ENCODE results near the gene IRAK2.

Gene IRAK2

GRCh38 chr3:10215578-10216368 is 51.1 kb downstream of the IRAK2 start:
- no peak for ATAC-seq
- TF ChIP-seq TOX (CRISPR knock-in tag; IDR thresholded peaks at IDR 0.05; ENCODE audit: borderline replicate concordance) = no peak
- TF ChIP-seq CSRNP3 (CRISPR knock-in tag; IDR thresholded peaks at IDR 0.05) = no peak
- no peak for TF ChIP-seq POU6F1 (CRISPR knock-in tag; IDR thresholded peaks at IDR 0.05; ENCODE audit: borderline replicate concordance, low read depth)
- no peak for TF ChIP-seq BACH2 (CRISPR knock-in tag; IDR thresholded peaks at IDR 0.05; ENCODE audit: borderline replicate concordance)
- no peak for TF ChIP-seq PATZ1 (CRISPR knock-in tag; IDR thresholded peaks at IDR 0.05; ENCODE audit: borderline replicate concordance)
- TF ChIP-seq GLIS3 (CRISPR knock-in tag; IDR thresholded peaks at IDR 0.05) = no peak
- TF ChIP-seq TCF4 (CRISPR knock-in tag; IDR thresholded peaks at IDR 0.05; ENCODE audit: borderline replicate concordance) = no peak
- no peak for TF ChIP-seq OSR1 (CRISPR knock-in tag; IDR thresholded peaks at IDR 0.05)
- TF ChIP-seq ARNTL (CRISPR knock-in tag; IDR thresholded peaks at IDR 0.05; ENCODE audit: borderline replicate concordance, low read depth) = no peak
- TF ChIP-seq ESRRG (CRISPR knock-in tag; IDR thresholded peaks at IDR 0.05) = no peak
- no peak for TF ChIP-seq ZNF70 (CRISPR knock-in tag; IDR thresholded peaks at IDR 0.05)
- no peak for TF ChIP-seq ZNF8 (CRISPR knock-in tag; IDR thresholded peaks at IDR 0.05)

GRCh38 chr3:10217359-10217758 is 52.6 kb downstream of the IRAK2 start:
- no peak for ATAC-seq
- TF ChIP-seq SNAI2 (CRISPR knock-in tag; IDR thresholded peaks at IDR 0.05) (no peak), TOX (CRISPR knock-in tag; IDR thresholded peaks at IDR 0.05; ENCODE audit: borderline replicate concordance) (no peak), ISL1 (CRISPR knock-in tag; IDR thresholded peaks at IDR 0.05) (no peak), ZNF70 (CRISPR knock-in tag; IDR thresholded peaks at IDR 0.05) (no peak), OSR1 (CRISPR knock-in tag; IDR thresholded peaks at IDR 0.05) (no peak), CREB5 (CRISPR knock-in tag; IDR thresholded peaks at IDR 0.05; ENCODE audit: low read depth) (no peak), ZFP3 (CRISPR knock-in tag; IDR thresholded peaks at IDR 0.05) (no peak), POU6F1 (CRISPR knock-in tag; IDR thresholded peaks at IDR 0.05; ENCODE audit: borderline replicate concordance, low read depth) (no peak), TCF4 (CRISPR knock-in tag; IDR thresholded peaks at IDR 0.05; ENCODE audit: borderline replicate concordance) (no peak), ZNF8 (CRISPR knock-in tag; IDR thresholded peaks at IDR 0.05) (no peak), ESRRG (CRISPR knock-in tag; IDR thresholded peaks at IDR 0.05) (no peak), ZFP30 (CRISPR knock-in tag; IDR thresholded peaks at IDR 0.05) (no peak), ARNTL (CRISPR knock-in tag; IDR thresholded peaks at IDR 0.05; ENCODE audit: borderline replicate concordance, low read depth) (no peak), ZC3H10 (CRISPR knock-in tag; IDR thresholded peaks at IDR 0.05) (no peak), TSHZ2 (CRISPR knock-in tag; IDR thresholded peaks at IDR 0.05) (no peak), RARB (CRISPR knock-in tag; IDR thresholded peaks at IDR 0.05) (no peak)

Measured in SK-N-SH treated with all-trans-retinoic acid at 6 μM for 48 hours (cell line).